Eye (tissue), 1 donor: ENCODE results near the gene S100A5.
A peak's percentile ranks its signal among the peaks of the same experiment; 100 is the strongest.
"Not testable (repeated sequence)": the region's sequence is repeated elsewhere in the genome, so short reads cannot be mapped to it uniquely, and the experiment has no call there.

ENCODE experiments used
- DNase-seq: peaks from one replicate; pipeline ENCODE4 v3.0.0-alpha.2; 2015

Gene S100A5

DNA sequence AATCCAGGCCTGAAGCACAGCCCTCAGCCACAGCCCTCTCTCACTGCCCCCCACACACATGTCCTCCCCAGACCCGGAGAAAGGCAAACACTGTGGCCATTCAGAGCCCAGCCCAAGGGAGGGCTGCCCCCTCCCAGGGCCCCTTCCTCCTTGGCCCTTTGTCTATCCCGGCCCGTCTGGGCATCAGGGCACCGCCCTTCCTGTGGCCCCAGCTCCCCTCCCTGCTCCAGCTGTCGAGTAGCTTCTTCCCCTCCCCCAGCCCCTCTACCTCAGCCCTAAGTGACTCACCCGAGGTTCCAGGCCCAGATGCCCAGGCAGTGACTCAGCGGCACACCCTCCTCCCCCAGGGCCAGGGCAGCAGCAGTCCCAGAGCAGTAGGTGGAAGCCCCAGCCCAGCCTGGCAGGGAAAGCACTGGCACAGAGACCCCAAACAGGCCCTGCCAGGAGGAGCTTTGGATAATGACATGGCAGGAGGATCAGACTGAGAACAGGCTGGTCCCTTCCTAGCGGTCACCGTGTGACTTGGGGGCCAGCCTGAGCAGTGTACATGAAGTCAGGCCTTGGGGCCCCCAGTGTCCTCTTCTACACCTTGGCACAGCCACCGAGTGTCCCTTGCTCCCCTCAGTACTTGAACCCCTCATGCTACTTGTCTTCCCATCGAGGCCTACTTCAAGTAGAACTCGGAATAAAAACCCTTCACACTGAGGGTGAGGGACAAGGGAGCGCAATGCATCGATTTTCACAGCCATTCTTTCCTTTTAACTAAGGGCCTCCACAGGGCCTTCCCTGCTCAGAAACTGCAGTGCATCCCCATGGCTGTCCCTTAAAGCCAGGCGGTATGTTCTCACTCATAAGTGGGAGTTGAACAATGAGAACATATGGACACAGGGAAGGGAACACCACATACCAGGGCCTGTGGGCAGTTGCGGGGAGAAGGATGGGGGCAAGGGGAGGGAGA lies 26.0 kb upstream of the S100A5 start:
- DNase-seq = peak; percentile 87

GRCh38 chr1:153565529-153566374 lies 25.0 kb upstream of the S100A5 start, which contains the start of gene S100A2:
Gene S100A2, minus strand, starts transcription at chr1:153565844. Its CDS starts 1,967 bp downstream, at chr1:153563877.
- peak; percentile 75 for DNase-seq

- DNase-seq = no peak
Measured at GRCh38 chr1:153563991-153564390, 23.3 kb upstream of the S100A5 start.

DNA sequence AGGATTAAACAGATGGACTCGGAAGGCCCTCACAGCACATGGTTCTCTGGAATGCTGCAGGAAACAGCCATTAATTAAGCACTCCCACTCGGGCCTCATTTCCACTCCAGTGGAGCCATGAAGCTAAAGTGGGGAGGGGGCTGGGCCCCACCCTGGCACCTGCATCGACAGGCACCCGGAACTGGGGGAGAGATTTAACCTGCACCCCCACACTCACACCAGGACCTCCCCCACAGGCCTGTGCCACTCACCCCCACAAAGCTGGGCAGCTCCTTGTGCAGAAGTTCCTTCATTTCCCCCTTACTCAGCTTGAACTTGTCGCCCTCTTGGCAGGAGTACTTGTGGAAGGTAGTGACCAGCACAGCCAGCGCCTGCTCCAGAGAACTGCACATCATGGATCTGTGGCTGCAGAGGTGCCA lies 22.8 kb upstream of the S100A5 start:
- DNase-seq = peak; percentile 50

DNA sequence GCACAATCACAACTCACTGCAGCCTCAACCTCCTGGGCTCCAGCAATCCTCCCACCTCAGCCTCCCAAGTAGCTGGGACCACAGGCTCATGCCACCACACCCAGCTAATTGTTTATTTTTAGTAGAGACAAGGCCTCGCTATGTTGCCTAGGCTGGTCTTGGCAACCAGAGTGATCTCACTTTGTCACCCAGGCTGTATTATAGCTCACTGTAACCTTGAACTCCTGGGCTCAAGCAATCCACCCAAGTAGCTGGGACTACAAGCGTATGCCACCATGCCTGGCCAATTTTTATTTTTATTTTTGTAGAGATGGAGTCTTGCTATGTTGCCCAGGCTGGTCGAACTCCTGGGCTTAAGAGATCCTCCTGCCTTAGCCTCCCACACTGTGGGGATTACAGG lies 21.3 kb upstream of the S100A5 start:
- not testable (repeated sequence) for DNase-seq

GRCh38 chr1:153561466-153561985 lies 20.8 kb upstream of the S100A5 start:
- no peak for DNase-seq

- DNase-seq = no peak
Measured at GRCh38 chr1:153560771-153561465, 20.2 kb upstream of the S100A5 start.

DNA sequence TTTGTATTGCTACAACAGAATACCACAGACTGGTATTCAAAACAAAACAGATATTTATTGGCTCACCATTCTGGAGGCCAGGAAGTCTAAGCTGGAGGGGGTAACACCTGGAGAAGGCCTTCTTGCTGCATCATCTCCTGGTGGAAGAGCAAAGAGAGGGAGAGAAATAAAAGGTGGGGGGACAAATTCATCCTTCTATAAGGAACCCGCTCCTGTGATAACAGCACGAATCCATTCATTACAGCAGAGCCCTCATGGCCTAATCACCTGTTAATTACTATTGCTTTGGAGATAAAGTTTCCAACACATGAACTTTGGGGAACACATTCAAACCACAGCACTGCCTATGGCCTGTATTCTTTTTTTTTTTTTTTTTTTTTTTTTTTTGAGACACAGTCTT lies 19.5 kb upstream of the S100A5 start:
- no peak for DNase-seq

- DNase-seq = no peak
Measured at GRCh38 chr1:153557877-153558276, 17.1 kb upstream of the S100A5 start.

DNA sequence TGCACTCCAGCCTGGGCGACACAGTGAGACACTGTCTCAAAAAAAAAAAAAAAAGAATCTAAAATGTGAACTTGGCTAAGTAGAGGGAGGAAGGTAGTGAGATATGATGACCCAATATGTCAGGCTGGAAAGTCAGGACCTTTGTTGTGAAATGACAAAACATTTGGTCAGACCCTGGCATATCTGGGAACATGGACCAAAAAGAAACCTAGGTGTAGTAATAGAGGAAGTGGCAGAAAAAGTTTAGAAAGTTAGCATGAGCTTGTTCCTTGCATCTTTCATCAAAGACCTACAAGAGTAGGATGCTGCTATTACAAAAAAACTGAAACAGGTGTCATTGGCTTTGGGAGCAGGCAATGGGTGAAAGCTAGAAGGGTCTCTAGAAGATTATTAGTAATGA lies 15.6 kb upstream of the S100A5 start:
- no peak for DNase-seq

- no peak for DNase-seq
Measured at GRCh38 chr1:153553830-153554541, 13.3 kb upstream of the S100A5 start.

DNA sequence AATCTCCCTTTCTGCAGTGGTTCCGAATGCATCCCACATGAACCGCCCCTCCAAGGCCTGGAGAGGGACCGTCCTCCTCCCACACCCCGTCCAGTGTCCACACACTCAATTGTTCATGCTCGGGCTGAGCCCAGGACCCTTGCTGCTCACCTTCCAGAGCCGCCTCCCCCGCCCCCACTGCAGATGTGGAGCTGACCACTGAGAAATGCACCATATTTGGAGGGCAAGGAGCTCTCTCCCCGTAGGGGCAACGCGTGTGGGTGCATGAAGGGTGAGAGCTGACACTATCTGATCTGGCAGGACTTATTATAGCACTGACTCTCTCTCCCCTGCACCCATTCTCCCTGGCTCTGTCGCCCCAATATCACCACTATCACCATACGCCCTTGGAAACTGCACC lies 12.4 kb upstream of the S100A5 start:
- no peak for DNase-seq

DNA sequence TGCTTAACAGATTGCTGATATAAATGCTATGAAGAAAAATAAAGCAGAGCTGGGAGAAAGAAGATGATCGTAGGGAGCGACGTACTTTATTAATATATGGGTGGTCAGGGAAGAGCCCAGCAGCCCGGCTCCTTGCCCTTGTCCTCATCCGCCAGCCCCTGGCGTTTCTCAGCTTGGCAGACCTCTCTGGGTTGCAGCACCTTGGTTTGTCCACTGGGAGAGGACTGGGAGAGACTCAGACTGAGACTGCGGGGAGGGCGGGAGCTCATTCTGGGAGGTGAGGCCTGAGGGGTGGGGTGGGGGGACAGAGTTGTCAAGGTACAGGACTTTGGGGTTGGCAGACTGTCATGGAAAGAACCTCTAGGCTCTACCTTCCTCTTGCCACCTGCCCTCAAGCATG lies 11.6 kb upstream of the S100A5 start:
- no peak for DNase-seq

DNA sequence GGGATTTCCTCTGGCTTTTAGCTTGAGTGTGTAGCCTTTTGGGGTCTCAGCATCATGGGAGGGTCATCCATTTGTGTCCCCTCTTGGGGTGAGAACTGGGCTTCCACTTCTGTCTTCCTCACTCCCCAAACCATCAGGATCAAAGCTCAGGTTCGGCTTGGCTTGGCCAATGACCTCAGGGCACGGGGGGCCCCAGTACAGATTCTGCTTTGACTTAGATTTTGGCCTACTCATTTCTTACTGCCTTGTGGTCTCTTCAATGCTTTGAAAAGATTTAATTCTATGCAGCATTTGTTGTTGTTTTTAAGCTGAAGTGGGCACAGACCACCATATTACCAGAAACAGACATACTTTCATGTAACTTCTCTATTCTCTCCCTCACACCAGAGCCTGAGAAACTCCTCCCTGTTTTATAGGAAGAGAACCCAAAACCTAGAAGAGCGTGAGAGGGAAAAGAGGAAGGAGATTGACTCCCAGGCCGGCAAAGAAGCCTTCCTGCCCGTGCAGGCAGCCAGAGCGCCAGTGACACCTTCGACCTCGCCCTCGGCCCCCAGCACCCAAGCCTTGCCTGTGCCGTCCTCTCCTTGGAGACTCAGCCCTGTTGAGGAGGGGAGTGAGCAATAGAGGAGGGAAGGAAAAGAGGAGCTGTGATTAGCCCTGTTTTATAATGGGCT lies 10.2 kb upstream of the S100A5 start:
- no peak for DNase-seq

- DNase-seq = no peak
Measured at GRCh38 chr1:153550398-153550758, 9.6 kb upstream of the S100A5 start.

DNA sequence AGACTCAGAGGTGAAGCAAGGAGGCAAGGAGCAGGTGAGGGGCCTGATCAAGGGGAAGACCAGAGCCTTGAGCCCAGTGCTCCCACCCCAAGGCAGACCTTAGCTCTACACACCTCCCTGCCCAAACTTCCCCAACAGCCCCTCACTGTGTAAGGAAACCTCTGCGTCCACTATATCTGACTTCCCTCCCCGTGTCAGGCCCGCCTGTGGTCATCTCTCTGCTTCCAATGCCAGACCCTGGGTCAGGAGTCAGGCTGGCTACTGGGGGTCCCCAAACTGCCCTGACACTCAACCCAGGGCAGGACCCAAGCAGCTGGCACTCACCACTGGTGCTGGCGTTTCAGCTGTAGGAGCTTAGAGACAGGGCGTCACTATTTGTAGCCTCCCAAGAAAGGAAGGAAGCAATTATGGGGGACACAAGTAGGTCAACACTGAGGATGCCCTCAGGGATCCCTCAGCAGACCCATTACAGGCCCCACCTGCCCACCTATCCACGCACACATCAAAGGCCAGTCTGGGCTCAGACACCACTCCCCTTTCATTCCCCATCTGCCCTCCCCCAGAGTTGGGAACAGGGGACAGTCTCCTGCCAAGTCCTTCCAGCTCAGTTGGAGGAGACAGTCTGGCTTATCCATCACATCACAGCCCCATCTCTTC lies 9.1 kb upstream of the S100A5 start:
- no peak for DNase-seq

GRCh38 chr1:153548722-153549688 lies 8.3 kb upstream of the S100A5 start, which contains the start of gene S100A3:
Gene S100A3, minus strand, starts transcription at chr1:153549258. Its CDS starts 773 bp downstream, at chr1:153548485.
- no peak for DNase-seq

- no peak for DNase-seq
Measured at GRCh38 chr1:153547560-153548551, 7.1 kb upstream of the S100A5 start.
